22Rv1 (cell line): ENCODE measurements around the gene COL2A1.

Source experiments
- CTCF ChIP-seq: fragments of 450-650 bp; IDR thresholded peaks from 2 replicates; pipeline ENCODE4 v1.5.1; 2017; ENCODE audit warnings: mild to moderate bottlenecking
- ZFX ChIP-seq: fragments of 450-650 bp; IDR thresholded peaks from 2 replicates; pipeline ENCODE4 v1.6.1; 2017; ENCODE audit warnings: antibody characterized with exemption, borderline replicate concordance

GRCh38 chr12:47972895-47973294, 31.4 kb downstream of the COL2A1 start:
- TF ChIP-seq CTCF (no peak), ZFX (no peak)
